ENCODE data around the gene PDPN.

The PDPN gene

DNA sequence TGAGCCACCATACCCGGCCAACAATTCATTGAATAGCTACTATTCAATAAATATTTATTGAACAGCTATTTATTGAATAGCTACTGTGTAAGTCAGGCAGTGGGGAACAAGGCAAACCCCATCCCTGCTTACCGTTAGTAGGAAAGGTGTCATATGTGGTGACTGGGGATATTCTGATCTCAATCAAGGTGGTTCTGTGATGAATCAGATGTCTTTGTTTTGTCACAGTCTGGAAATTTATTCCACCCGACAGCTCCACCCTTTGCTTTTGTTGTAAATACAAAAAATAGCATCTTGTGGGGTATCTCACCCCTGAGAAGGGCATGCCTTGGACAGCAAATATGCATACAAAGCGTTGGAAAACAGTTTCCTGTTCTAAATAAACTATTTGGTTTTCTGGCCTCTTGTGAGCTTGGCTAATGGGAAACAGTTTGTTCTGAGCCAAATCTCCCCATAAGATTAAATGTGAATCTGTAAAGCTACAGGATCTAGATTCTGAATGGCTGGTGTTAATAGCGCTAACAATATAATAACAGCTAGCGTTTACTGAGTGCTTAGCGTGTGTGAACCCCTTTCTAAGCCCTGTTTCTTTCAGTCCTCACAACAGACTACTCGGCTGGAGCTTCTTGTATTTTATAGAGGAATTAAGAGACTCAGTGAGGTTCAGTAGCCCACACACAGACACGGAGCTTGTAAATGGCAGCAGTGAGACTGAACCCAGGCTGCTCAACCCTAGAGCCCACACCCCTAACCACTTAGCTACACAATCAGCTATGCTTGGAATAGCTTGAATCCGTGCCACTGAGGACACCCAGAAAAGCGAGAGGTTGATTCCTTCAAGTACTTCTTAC is 5.5 kb downstream of the PDPN start:
- no peaks in the 10 kb centered on the region for H3K9me3 Mint-ChIP-seq
- H3K4me3 Mint-ChIP-seq: no peak overlapping the region
- H3K27ac Mint-ChIP-seq: no peak overlapping the region
- DNase-seq (ENCODE audit: low spot score in 2 of 2) (no peak), ATAC-seq (no peak)
- no peaks in the 10 kb centered on the region for H3K36me3 Mint-ChIP-seq
- no peaks in the 10 kb centered on the region for H3K4me1 Mint-ChIP-seq

DNA sequence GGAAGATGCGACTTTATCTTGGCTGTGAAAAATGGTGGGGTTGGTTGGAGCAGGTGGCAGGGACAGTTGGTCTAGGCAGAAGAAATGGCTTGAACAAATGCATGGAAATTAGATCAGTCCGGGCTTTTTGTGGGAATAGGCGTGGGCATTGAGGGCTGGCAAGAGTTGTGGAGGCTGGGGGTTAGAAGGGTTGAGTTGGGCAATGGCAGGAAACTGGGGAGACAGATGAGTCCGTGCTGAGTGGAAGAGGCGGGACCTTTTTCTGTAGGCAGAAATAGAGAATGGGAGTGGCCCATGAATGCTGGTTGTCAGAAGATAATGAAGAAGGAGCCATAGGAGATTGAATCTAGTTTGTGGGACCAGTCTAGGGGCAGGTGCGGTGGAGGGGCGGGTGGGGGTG is 6.9 kb downstream of the PDPN start:
- no peaks in the 10 kb centered on the region for H3K4me1 Mint-ChIP-seq

DNA sequence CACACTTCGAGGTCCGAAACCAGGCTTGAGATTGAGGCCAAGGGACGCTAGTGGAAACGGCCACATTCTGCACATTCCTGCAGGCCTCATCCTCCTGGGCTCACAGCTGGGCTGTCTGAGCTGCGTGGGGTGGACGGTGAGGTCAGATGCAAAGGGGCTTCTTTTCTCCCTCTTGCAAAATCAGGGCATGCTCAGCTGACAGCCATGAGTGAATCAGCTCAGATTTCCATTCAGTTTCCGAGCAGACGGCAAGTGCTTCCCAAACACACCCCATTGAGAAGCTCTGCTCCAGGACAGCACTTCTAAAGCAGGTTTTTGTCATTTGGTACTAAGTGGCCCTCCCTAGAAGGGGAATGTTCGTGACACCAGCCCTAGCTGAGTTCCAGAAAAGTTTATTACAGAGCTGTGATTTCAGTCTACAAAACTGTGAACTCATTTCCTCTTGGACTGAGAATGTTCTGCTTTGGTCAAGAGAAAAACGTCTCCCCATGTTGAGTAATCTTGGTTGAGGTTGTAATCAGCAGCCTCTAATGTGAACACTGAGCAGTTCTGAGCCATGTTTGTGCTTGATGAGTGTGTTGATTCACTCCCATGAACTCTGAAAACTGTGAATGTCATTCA is 10.0 kb downstream of the PDPN start:
- DNase-seq (ENCODE audit: low spot score in 2 of 2) (no peak), ATAC-seq (no peak)
- Mint-ChIP-seq H3K4me3 (no peak overlapping the region), H3K4me1 (no peaks in the 10 kb centered on the region), H3K9me3 (no peaks in the 10 kb centered on the region), H3K27ac (no peak overlapping the region), H3K36me3 (no peaks in the 10 kb centered on the region)

More for the DNA sequence above, 6.9 kb downstream of the PDPN start:
- ATAC-seq (no peak), DNase-seq (ENCODE audit: low spot score in 2 of 2) (no peak)
- Mint-ChIP-seq H3K36me3 (no peaks in the 10 kb centered on the region), H3K9me3 (no peaks in the 10 kb centered on the region), H3K4me3 (no peak overlapping the region), H3K27ac (no peak overlapping the region)

DNA sequence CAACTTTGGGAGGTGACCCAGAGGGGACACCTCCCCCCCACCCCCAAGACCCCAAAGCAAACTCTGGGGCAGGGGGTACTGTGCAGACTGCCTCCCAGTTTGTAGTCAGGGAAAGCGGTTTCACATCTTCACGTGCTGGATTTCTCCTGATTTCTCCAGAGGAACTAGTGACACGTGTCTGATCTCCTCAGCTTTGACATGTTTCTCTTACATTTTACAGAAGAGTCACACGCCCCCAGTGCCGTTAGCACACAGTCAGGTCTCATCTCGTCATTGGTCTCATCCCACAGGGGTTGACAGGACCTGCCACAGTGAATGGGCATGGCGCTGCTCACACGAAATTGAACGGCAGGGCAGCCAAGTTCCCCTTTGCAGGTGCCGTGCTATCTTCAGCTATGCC is 11.8 kb downstream of the PDPN start:
- no peak overlapping the region for H3K27ac Mint-ChIP-seq
- H3K36me3 Mint-ChIP-seq: no peaks in the 10 kb centered on the region
- no peaks in the 10 kb centered on the region for H3K9me3 Mint-ChIP-seq
- H3K4me3 Mint-ChIP-seq: no peak overlapping the region
- ATAC-seq: no peak
- DNase-seq (ENCODE audit: low spot score in 2 of 2): no peak
- H3K4me1 Mint-ChIP-seq: no peaks in the 10 kb centered on the region

DNA sequence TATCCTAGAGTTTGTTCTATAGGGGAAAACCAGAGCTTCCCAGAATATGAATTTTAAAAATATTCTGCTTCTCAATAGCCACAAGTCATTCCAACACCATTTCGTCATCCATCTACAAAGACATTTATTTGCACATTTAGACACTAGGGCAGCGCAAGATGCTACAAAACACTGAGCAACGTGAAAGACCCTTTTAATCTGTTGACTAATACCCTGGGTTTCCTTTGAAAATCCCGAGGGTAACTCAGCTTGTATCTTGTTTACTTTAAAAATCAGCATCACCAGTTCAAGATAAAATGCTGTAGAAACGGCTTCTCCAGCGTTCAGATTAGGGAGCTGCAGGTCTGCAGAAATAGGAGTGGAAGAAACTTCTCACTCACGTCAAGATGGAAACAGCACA is 13.5 kb downstream of the PDPN start:
- no peaks in the 10 kb centered on the region for H3K9me3 Mint-ChIP-seq
- no peaks in the 10 kb centered on the region for H3K4me1 Mint-ChIP-seq
- DNase-seq (ENCODE audit: low spot score in 2 of 2) (no peak), ATAC-seq (no peak)
- H3K27ac Mint-ChIP-seq: no peak overlapping the region
- no peak overlapping the region for H3K4me3 Mint-ChIP-seq
- H3K36me3 Mint-ChIP-seq: no peaks in the 10 kb centered on the region

DNA sequence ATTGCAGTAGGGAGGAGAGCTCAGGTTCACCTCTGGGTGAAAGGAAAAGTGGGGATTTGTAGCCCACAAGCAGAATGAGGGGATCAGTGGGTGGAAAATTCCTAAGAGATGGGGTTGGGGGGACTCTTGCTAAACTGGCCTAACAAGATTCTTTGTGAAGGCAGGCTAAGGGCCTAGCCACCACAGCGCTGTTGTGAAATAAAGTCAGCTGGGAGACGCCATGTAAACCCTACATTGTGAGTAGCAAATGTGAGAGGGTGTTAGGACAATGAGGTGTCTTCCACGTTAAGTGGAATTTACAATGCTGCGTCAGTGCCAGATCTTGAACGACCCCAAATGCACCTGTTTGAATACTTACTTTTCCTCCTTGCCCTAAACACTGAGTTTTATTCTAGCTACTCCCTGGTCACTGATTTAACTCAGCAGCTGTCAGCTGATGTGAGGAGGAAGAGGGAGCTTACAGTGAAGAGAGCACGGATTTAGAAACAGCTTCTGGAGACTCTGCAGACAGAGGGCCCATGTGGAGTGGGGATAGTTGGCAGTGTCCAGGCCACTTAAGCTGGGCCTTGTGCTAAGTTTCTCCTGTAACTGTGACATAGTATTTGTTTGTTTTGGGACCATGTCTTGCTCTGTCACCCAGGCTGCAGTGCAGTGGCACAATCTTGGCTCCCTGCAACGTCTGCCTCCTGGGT is 17.3 kb downstream of the PDPN start:
- ATAC-seq (no peak), DNase-seq (ENCODE audit: low spot score in 2 of 2) (no peak)
- Mint-ChIP-seq H3K27ac (no peak overlapping the region), H3K4me1 (no peaks in the 10 kb centered on the region), H3K4me3 (no peak overlapping the region), H3K9me3 (no peaks in the 10 kb centered on the region), H3K36me3 (no peaks in the 10 kb centered on the region)

DNA sequence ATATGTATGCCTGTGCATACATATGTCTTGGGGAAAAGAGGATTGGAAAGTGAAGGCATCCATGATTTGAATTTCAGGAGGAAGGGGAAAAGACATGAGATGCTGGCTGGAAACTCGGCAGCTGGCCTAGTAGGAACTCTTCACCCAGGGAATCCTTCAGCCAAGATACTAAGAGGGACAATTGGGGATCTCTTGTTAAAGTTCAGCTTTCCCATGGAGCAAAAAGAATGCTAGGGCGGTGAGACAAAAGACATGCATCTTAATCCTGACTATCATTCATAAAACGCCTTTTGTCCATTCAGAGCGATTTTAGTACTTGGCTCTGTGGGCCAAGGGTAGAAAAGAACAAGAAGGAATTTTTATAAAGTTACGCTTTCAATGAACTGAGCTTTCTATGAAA is 20.5 kb downstream of the PDPN start:
- Mint-ChIP-seq H3K27ac (no peak overlapping the region), H3K4me3 (no peak overlapping the region), H3K4me1 (no peaks in the 10 kb centered on the region), H3K9me3 (no peaks in the 10 kb centered on the region), H3K36me3 (no peaks in the 10 kb centered on the region)
- ATAC-seq (no peak), DNase-seq (ENCODE audit: low spot score in 2 of 2) (no peak)

DNA sequence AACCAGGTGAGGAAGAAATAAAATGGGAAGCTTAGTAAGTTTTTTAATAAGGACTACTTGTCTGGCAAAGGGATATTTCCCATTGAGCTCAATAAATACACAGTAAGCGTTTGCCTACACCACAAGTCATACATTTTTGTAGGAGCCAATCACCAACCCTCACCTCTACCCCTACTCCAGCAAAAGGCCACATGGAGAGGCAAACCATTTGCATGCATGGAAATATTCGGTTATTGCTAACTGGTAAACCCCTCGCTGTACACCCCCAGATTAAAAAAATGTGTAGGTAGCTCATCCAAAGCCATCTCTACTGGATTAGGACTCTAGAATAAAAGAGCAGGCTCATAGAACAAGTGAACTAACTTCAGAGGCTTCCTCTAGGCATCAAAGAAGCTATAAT is 21.1 kb downstream of the PDPN start:
- Mint-ChIP-seq H3K4me1 (no peaks in the 10 kb centered on the region), H3K27ac (no peak overlapping the region), H3K9me3 (no peaks in the 10 kb centered on the region), H3K36me3 (no peaks in the 10 kb centered on the region), H3K4me3 (no peak overlapping the region)
- ATAC-seq (no peak), DNase-seq (ENCODE audit: low spot score in 2 of 2) (no peak)

DNA sequence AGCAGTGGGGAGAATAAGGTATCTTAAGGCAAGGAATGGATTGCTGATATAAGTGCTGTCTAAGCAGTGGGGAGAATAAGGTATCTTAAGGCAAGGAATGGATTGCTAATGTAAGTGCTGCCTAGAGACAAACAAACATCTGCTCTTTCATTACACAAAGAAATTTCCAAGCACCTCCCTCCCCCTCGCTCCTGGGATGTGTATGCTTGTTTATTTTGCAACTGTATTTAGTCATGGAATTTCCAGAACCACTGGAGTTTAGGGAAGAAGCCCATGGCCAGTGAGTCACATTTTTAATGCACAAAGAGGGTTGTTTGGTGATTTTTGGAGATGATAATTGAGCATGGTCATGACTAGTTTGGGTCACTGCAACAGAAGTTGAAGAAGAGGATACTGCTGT is 21.5 kb downstream of the PDPN start:
- no peaks in the 10 kb centered on the region for H3K36me3 Mint-ChIP-seq
- H3K4me1 Mint-ChIP-seq: no peaks in the 10 kb centered on the region
- no peak overlapping the region for H3K4me3 Mint-ChIP-seq
- DNase-seq (ENCODE audit: low spot score in 2 of 2): no peak
- no peaks in the 10 kb centered on the region for H3K9me3 Mint-ChIP-seq
- H3K27ac Mint-ChIP-seq: no peak overlapping the region
- no peak for ATAC-seq

DNA sequence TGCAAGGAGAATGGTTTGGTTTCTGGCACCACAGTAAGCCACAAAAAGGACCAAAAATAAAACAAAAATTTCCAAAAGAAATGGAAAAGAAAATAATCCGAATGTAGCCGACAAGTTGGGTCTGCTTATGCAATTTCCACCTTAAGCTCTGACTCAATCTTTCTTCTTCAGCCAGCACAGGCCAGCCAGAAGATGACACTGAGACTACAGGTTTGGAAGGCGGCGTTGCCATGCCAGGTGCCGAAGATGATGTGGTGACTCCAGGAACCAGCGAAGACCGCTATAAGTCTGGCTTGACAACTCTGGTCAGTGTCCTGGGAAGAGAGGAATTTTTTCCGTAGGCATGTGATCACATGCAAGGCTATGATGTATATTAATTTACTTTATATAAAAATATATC is 23.4 kb downstream of the PDPN start:
- Mint-ChIP-seq H3K36me3 (no peaks in the 10 kb centered on the region), H3K9me3 (no peaks in the 10 kb centered on the region), H3K27ac (no peak overlapping the region), H3K4me3 (no peak overlapping the region), H3K4me1 (no peaks in the 10 kb centered on the region)
- no peak for DNase-seq (ENCODE audit: low spot score in 2 of 2)
- no peak for ATAC-seq

DNA sequence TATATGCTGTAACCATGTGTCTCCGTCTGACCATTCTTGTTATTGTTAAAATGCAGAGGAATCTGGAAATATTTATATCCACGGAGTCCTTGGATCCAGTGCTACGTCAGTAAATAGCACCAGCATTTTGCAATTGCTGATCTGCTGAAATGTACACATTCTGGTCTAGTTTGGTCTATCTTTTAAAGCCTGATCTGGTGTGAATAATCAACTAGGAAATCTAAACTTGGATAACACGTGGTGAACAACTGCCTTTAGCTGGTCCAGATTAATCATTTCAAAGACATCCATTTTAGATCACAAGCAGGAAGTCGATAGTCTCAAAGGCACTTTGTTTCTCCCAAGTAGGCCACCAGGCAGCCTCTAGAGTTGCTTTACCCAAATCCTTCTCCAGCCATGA is 32.6 kb downstream of the PDPN start:
- H3K4me1 Mint-ChIP-seq: no peaks in the 10 kb centered on the region
- no peaks in the 10 kb centered on the region for H3K36me3 Mint-ChIP-seq
- DNase-seq (ENCODE audit: low spot score in 2 of 2) (no peak), ATAC-seq (no peak)
- no peak overlapping the region for H3K27ac Mint-ChIP-seq
- no peaks in the 10 kb centered on the region for H3K9me3 Mint-ChIP-seq
- no peak overlapping the region for H3K4me3 Mint-ChIP-seq

DNA sequence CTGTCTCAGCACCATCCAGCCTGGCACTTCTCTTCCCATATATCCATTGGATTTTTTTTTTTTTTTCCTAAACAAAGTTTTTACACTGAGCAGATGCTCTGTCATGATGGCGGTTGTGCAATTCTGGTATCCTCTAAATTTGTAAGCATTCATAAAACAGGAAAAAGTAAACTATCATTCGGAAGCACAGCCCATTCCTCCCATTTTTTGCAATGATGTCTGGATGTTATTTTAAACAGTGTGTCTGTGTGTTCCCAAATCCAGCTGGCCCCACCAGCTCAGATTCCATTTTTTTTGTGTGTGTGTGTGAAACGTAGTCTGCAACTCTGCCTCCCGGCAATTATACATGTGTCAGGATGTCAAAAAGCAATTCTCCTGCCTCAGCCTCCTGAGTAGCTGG is 33.5 kb downstream of the PDPN start:
- no peaks in the 10 kb centered on the region for H3K36me3 Mint-ChIP-seq
- H3K9me3 Mint-ChIP-seq: no peaks in the 10 kb centered on the region
- ATAC-seq (no peak), DNase-seq (ENCODE audit: low spot score in 2 of 2) (no peak)
- no peak overlapping the region for H3K4me3 Mint-ChIP-seq
- H3K27ac Mint-ChIP-seq: no peak overlapping the region
- H3K4me1 Mint-ChIP-seq: no peaks in the 10 kb centered on the region

DNA sequence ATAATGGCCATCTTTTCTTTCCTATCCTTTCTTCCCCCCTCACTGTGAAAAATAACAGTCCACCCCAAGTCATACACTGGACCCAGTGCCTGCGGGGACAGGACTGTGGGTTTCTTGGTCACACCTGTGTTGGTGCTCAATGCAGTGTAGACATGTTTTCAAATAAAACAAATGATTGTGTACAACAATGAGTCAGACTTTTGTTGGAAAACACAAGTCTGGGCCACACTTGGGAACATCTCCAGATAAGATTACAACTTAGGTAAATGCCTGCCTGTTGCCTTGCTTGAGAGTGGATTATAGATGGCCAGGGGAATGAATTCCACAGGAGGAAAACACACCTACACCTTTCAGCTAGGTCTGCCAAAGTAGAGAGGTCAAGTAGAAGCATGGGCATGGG is 34.1 kb downstream of the PDPN start:
- Mint-ChIP-seq H3K9me3 (no peaks in the 10 kb centered on the region), H3K4me3 (no peak overlapping the region), H3K27ac (no peak overlapping the region), H3K36me3 (no peaks in the 10 kb centered on the region), H3K4me1 (no peaks in the 10 kb centered on the region)
- DNase-seq (ENCODE audit: low spot score in 2 of 2): no peak
- no peak for ATAC-seq

DNA sequence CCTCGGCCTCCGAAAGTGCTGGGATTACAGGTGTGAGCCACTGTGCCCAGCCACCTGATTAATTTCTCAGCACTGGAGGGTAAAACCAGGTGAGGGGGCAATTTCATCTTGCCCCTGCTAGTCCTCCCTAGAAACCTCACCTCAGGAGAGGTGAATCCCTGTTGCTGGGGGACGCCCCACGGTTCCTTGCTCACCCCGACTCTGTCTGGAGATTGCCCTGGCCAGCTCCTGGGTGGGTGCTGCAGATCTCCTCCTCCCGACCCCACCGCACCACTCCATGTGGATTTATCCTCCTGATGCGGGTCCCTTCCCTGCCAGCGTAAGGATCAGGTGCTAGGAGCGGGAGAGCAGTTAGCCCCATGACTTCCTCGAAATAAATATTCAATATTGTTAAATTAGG is 34.9 kb downstream of the PDPN start:
- H3K4me3 Mint-ChIP-seq: no peak overlapping the region
- no peaks in the 10 kb centered on the region for H3K9me3 Mint-ChIP-seq
- ATAC-seq: no peak
- H3K4me1 Mint-ChIP-seq: no peaks in the 10 kb centered on the region
- DNase-seq (ENCODE audit: low spot score in 2 of 2): no peak
- H3K27ac Mint-ChIP-seq: no peak overlapping the region
- H3K36me3 Mint-ChIP-seq: no peaks in the 10 kb centered on the region

DNA sequence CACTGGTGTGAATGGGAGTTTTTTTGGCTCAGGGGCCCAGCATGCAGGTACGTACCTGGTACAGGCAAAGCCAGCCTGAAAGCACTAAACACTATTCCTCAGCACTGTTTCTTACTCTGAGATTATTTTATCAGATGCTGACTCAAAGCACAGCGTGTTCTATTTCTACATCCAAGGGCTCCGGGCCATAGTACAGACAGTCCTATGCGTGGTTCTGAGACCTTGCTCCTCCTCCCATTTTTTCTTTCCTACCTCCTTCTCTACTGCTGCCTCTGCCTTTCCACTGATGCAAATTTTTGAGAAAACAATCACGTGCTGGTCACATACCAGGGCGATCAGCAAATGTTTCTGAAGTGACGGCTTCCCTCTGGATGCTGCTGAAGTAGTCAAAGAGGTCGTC is 36.3 kb downstream of the PDPN start:
- Mint-ChIP-seq H3K27ac (no peak overlapping the region), H3K36me3 (no peaks in the 10 kb centered on the region), H3K4me1 (no peaks in the 10 kb centered on the region), H3K4me3 (no peak overlapping the region), H3K9me3 (no peaks in the 10 kb centered on the region)
- ATAC-seq (no peak), DNase-seq (ENCODE audit: low spot score in 2 of 2) (no peak)

DNA sequence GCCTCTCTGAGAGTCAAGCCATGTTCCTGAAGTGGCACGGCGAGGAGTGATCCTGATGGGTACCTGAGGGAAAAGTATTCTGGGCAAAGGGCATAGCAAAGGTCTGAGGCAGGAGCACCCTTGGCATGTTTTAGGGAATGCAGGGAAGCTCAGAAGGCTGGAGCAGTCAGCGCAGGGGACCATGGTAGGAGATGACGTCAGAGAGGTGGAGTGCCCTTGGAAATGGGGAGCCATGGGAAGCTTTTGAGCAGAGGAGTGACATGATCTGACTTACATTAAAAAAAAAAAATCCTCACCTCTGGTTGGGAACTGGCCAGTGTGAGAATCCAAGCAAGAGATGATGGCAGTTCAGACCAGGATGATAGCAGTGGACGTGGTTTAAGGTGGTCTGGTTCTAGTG is 37.2 kb downstream of the PDPN start:
- Mint-ChIP-seq H3K36me3 (no peaks in the 10 kb centered on the region), H3K4me3 (no peak overlapping the region), H3K27ac (no peak overlapping the region), H3K9me3 (no peaks in the 10 kb centered on the region), H3K4me1 (no peaks in the 10 kb centered on the region)
- ATAC-seq: no peak
- DNase-seq (ENCODE audit: low spot score in 2 of 2): no peak
